ENCODE data around the gene OPCML. TPM values are rescaled to one million over a fixed set of nuclear protein-coding genes. Genes with fewer than 3 reads are reported as not detected.

OPCML gene
- total and polyA plus RNA-seq, 2 donors (not counting 1 experiment from before 2014, with no cell fraction given) = not detected

- no peak overlapping the region for H2AFZ ChIP-seq (ENCODE audit: insufficient read depth, low read depth, low read length, poor library complexity, severe bottlenecking)
- no peak overlapping the region for H3K27ac ChIP-seq (ENCODE audit: low read length in 2 of 2)
- TF ChIP-seq CTCF (IDR thresholded peaks at IDR 0.05) = no peak
- no peak for TF ChIP-seq EZH2 (IDR thresholded peaks at IDR 0.05; ENCODE audit: borderline replicate concordance, insufficient read depth, low read depth, low read length, poor library complexity, severe bottlenecking)
- POLR2A ChIA-PET = no interaction called here
- WGBS (ENCODE audit: insufficient coverage) = no CpG with 5 or more reads among the region's 2 CpGs
- no peak overlapping the region for H3K4me2 ChIP-seq (replicated peaks; ENCODE audit: low read depth, low read length, poor library complexity, severe bottlenecking)
- H3K36me3 ChIP-seq (replicated peaks in 1 of 2; ENCODE audit: control extremely low read depth in 1 of 2, control insufficient read depth in 1 of 2, extremely low read depth in 1 of 2, insufficient read depth in 2 of 2, low read length in 1 of 2) = no peaks in the 10 kb centered on the region
- no peaks in the 10 kb centered on the region for H3K79me2 ChIP-seq (ENCODE audit: control insufficient read depth, insufficient read depth, low read length)
- no peak for ATAC-seq (ENCODE audit: low read depth)
- no peaks in the 10 kb centered on the region for H3K4me1 ChIP-seq (ENCODE audit: control insufficient read depth in 2 of 2, insufficient read depth in 2 of 2, low read length in 2 of 2)
- no peak overlapping the region for H3K9ac ChIP-seq (ENCODE audit: low read length)
- H3K4me3 Mint-ChIP-seq = no peak overlapping the region
- CTCF ChIA-PET = no interaction called here
- no peaks in the 10 kb centered on the region for H3K27me3 ChIP-seq (replicated peaks in 1 of 4; ENCODE audit: control extremely low read depth in 1 of 4, control insufficient read depth in 3 of 4, insufficient read depth in 4 of 4, low read length in 3 of 4)
- H3K27me3 Mint-ChIP-seq = peaks cover 3% of the 10 kb centered on the region
- H3K4me3 ChIP-seq (ENCODE audit: control extremely low read depth in 1 of 5, extremely low read depth in 1 of 5, insufficient read depth in 1 of 5, low read depth in 2 of 5, low read length in 4 of 5) = no peak overlapping the region
- no peaks in the 10 kb centered on the region for H4K20me1 ChIP-seq (ENCODE audit: control insufficient read depth, insufficient read depth, low read length, poor library complexity, severe bottlenecking)
- no peak for DNase-seq
- peaks cover 0 to 8% (median 0%) of the 10 kb centered on the region in 3 donors for H3K9me3 ChIP-seq (ENCODE audit: control extremely low read depth in 1 of 3, control insufficient read depth in 2 of 3, insufficient read depth in 1 of 3, low read length in 2 of 3)
- H3K9me3 Mint-ChIP-seq (ENCODE audit: insufficient read depth) = no peaks in the 10 kb centered on the region
- H3K27ac Mint-ChIP-seq = no peak overlapping the region
- intact Hi-C loops (cut with micrococcal nuclease) = loop anchor here (10.0 kb wide), 2 partner anchors 62 to 698 kb away; no protein-coding TSS in a partner anchor
- H3K4me1 Mint-ChIP-seq = no peaks in the 10 kb centered on the region
These were observed 395.0 kb downstream of the OPCML start for GRCh38 chr11:133137270-133137669.

- Histone ChIP-seq H3K9ac (ENCODE audit: low read length) (no peak overlapping the region), H3K4me3 (ENCODE audit: control extremely low read depth in 1 of 5, extremely low read depth in 1 of 5, insufficient read depth in 1 of 5, low read depth in 2 of 5, low read length in 4 of 5) (no peak overlapping the region), H3K27ac (ENCODE audit: low read length in 2 of 2) (no peak overlapping the region), H3K36me3 (replicated peaks in 1 of 2; ENCODE audit: control extremely low read depth in 1 of 2, control insufficient read depth in 1 of 2, extremely low read depth in 1 of 2, insufficient read depth in 2 of 2, low read length in 1 of 2) (no peaks in the 10 kb centered on the region), H2AFZ (ENCODE audit: insufficient read depth, low read depth, low read length, poor library complexity, severe bottlenecking) (no peak overlapping the region), H3K4me1 (ENCODE audit: control insufficient read depth in 2 of 2, insufficient read depth in 2 of 2, low read length in 2 of 2) (no peaks in the 10 kb centered on the region), H3K9me3 (ENCODE audit: control extremely low read depth in 1 of 3, control insufficient read depth in 2 of 3, insufficient read depth in 1 of 3, low read length in 2 of 3) (peaks cover 0 to 8% (median 0%) of the 10 kb centered on the region in 3 donors), H3K27me3 (replicated peaks in 1 of 4; ENCODE audit: control extremely low read depth in 1 of 4, control insufficient read depth in 3 of 4, insufficient read depth in 4 of 4, low read length in 3 of 4) (no peaks in the 10 kb centered on the region), H3K79me2 (ENCODE audit: control insufficient read depth, insufficient read depth, low read length) (no peaks in the 10 kb centered on the region), H3K4me2 (replicated peaks; ENCODE audit: low read depth, low read length, poor library complexity, severe bottlenecking) (no peak overlapping the region), H4K20me1 (ENCODE audit: control insufficient read depth, insufficient read depth, low read length, poor library complexity, severe bottlenecking) (no peaks in the 10 kb centered on the region)
- POLR2A ChIA-PET = no interaction called here
- Mint-ChIP-seq H3K27me3 (peaks cover 3% of the 10 kb centered on the region), H3K27ac (no peak overlapping the region), H3K4me3 (no peak overlapping the region), H3K4me1 (no peaks in the 10 kb centered on the region), H3K9me3 (ENCODE audit: insufficient read depth) (no peaks in the 10 kb centered on the region)
- CTCF ChIA-PET = no interaction called here
- intact Hi-C loops (cut with micrococcal nuclease) = loop anchor here (10.0 kb wide), 2 partner anchors 62 to 698 kb away; no protein-coding TSS in a partner anchor
- TF ChIP-seq EZH2 (IDR thresholded peaks at IDR 0.05; ENCODE audit: borderline replicate concordance, insufficient read depth, low read depth, low read length, poor library complexity, severe bottlenecking) = no peak
- TF ChIP-seq CTCF (IDR thresholded peaks at IDR 0.05) = no peak
- WGBS (ENCODE audit: insufficient coverage) = 79% methylated on average over 4 of the region's 4 CpGs
- DNase-seq (no peak), ATAC-seq (ENCODE audit: low read depth) (no peak)
These were observed 395.9 kb downstream of the OPCML start for GRCh38 chr11:133136376-133136775.
